ENCODE measurements around the gene CSTF1.

CSTF1 gene

GRCh38 chr20:56414842-56415765 is 22.7 kb downstream of the CSTF1 start:
- H3K36me3 Mint-ChIP-seq (ENCODE audit: insufficient read depth) = peaks cover 9% of the 10 kb centered on the region
- H3K4me1 Mint-ChIP-seq = peaks cover 39% of the 10 kb centered on the region
- H3K4me3 Mint-ChIP-seq = peak overlapping the region; percentile 31
- no peaks in the 10 kb centered on the region for H3K27me3 Mint-ChIP-seq
- no peak for DNase-seq (ENCODE audit: low spot score in 2 of 2)
- H3K27ac Mint-ChIP-seq (ENCODE audit: low read depth) = no peak overlapping the region
- H3K9me3 Mint-ChIP-seq = no peaks in the 10 kb centered on the region
- peak; percentile 34 for ATAC-seq (replicated peaks; ENCODE audit: extremely low read depth, poor library complexity, severe bottlenecking)

- H3K27ac Mint-ChIP-seq (ENCODE audit: low read depth) = peak overlapping the region; percentile 47
- H3K4me3 Mint-ChIP-seq = no peak overlapping the region
Measured at GRCh38 chr20:56417402-56417801, 25.0 kb downstream of the CSTF1 start.

DNA sequence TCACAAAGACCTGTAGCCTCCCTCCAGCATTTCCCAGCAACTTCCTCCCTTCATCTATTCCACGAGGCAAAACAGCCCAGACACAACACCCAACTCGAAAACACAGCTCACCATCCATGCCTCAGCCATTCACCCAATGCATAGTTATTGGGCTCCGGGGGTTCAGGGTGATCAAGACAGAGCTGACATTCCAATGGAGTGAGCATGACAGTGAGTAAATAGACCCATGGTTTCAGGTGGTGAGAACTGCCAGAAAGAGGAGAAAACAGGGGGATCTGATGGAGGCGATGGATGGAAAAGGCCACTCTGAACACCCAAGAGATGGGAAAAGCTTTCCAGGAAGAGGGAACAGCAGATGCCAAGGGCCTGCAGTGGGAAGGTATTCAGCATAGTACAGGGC is 25.5 kb downstream of the CSTF1 start:
- Mint-ChIP-seq H3K27me3 (no peaks in the 10 kb centered on the region), H3K4me1 (peaks cover 31% of the 10 kb centered on the region), H3K9me3 (no peaks in the 10 kb centered on the region), H3K4me3 (peak overlapping the region; percentile 33), H3K27ac (ENCODE audit: low read depth) (peak overlapping the region; percentile 47), H3K36me3 (ENCODE audit: insufficient read depth) (peaks cover 12% of the 10 kb centered on the region)
- DNase-seq (ENCODE audit: low spot score in 2 of 2) = no peak
- ATAC-seq (replicated peaks; ENCODE audit: extremely low read depth, poor library complexity, severe bottlenecking) = no peak

More at GRCh38 chr20:56417402-56417801, 25.0 kb downstream of the CSTF1 start:
- no peaks in the 10 kb centered on the region for H3K9me3 Mint-ChIP-seq
- peaks cover 32% of the 10 kb centered on the region for H3K4me1 Mint-ChIP-seq
- DNase-seq (ENCODE audit: low spot score in 2 of 2) (no peak), ATAC-seq (replicated peaks; ENCODE audit: extremely low read depth, poor library complexity, severe bottlenecking) (no peak)
- no peaks in the 10 kb centered on the region for H3K27me3 Mint-ChIP-seq
- peaks cover 14% of the 10 kb centered on the region for H3K36me3 Mint-ChIP-seq (ENCODE audit: insufficient read depth)

GRCh38 chr20:56418385-56418861 is 26.0 kb downstream of the CSTF1 start:
- peak overlapping the region; percentile 33 for H3K4me3 Mint-ChIP-seq
- H3K36me3 Mint-ChIP-seq (ENCODE audit: insufficient read depth) = peaks cover 12% of the 10 kb centered on the region
- ATAC-seq (replicated peaks; ENCODE audit: extremely low read depth, poor library complexity, severe bottlenecking) (no peak), DNase-seq (ENCODE audit: low spot score in 2 of 2) (no peak)
- no peaks in the 10 kb centered on the region for H3K27me3 Mint-ChIP-seq
- H3K9me3 Mint-ChIP-seq = no peaks in the 10 kb centered on the region
- peak overlapping the region; percentile 47 for H3K27ac Mint-ChIP-seq (ENCODE audit: low read depth)
- peaks cover 31% of the 10 kb centered on the region for H3K4me1 Mint-ChIP-seq

GRCh38 chr20:56420028-56420427 is 27.6 kb downstream of the CSTF1 start:
- ATAC-seq (replicated peaks; ENCODE audit: extremely low read depth, poor library complexity, severe bottlenecking) = no peak
- Mint-ChIP-seq H3K27ac (ENCODE audit: low read depth) (no peak overlapping the region), H3K27me3 (no peaks in the 10 kb centered on the region), H3K36me3 (ENCODE audit: insufficient read depth) (peaks cover 12% of the 10 kb centered on the region), H3K9me3 (no peaks in the 10 kb centered on the region), H3K4me1 (peaks cover 23% of the 10 kb centered on the region), H3K4me3 (no peak overlapping the region)
- DNase-seq (ENCODE audit: low spot score in 2 of 2) = no peak

GRCh38 chr20:56420940-56421688 is 28.7 kb downstream of the CSTF1 start:
- ATAC-seq (replicated peaks; ENCODE audit: extremely low read depth, poor library complexity, severe bottlenecking) (no peak), DNase-seq (ENCODE audit: low spot score in 2 of 2) (no peak)
- Mint-ChIP-seq H3K4me1 (peaks cover 22% of the 10 kb centered on the region), H3K9me3 (no peaks in the 10 kb centered on the region), H3K36me3 (ENCODE audit: insufficient read depth) (peaks cover 12% of the 10 kb centered on the region), H3K27ac (ENCODE audit: low read depth) (peak overlapping the region; percentile 49), H3K4me3 (no peak overlapping the region), H3K27me3 (no peaks in the 10 kb centered on the region)

- peak overlapping the region; percentile 27 for H3K4me3 Mint-ChIP-seq
- H3K27me3 Mint-ChIP-seq = no peaks in the 10 kb centered on the region
- ATAC-seq (replicated peaks; ENCODE audit: extremely low read depth, poor library complexity, severe bottlenecking) = no peak
- H3K27ac Mint-ChIP-seq (ENCODE audit: low read depth) = no peak overlapping the region
- peaks cover 19% of the 10 kb centered on the region for H3K4me1 Mint-ChIP-seq
- H3K9me3 Mint-ChIP-seq = no peaks in the 10 kb centered on the region
- peaks cover 12% of the 10 kb centered on the region for H3K36me3 Mint-ChIP-seq (ENCODE audit: insufficient read depth)
- DNase-seq (ENCODE audit: low spot score in 2 of 2) = no peak
Measured at GRCh38 chr20:56422076-56422823, 29.8 kb downstream of the CSTF1 start.

- ATAC-seq (replicated peaks; ENCODE audit: extremely low read depth, poor library complexity, severe bottlenecking) = no peak
- no peak for DNase-seq (ENCODE audit: low spot score in 2 of 2)
- H3K27ac Mint-ChIP-seq (ENCODE audit: low read depth) = no peak overlapping the region
- H3K4me3 Mint-ChIP-seq = no peak overlapping the region
- peaks cover 12% of the 10 kb centered on the region for H3K36me3 Mint-ChIP-seq (ENCODE audit: insufficient read depth)
- H3K9me3 Mint-ChIP-seq = no peaks in the 10 kb centered on the region
- no peaks in the 10 kb centered on the region for H3K27me3 Mint-ChIP-seq
- peaks cover 15% of the 10 kb centered on the region for H3K4me1 Mint-ChIP-seq
Measured at GRCh38 chr20:56422824-56423189, 30.4 kb downstream of the CSTF1 start.

- Mint-ChIP-seq H3K4me3 (no peak overlapping the region), H3K4me1 (peaks cover 15% of the 10 kb centered on the region), H3K36me3 (ENCODE audit: insufficient read depth) (peaks cover 10% of the 10 kb centered on the region), H3K27ac (ENCODE audit: low read depth) (no peak overlapping the region), H3K27me3 (no peaks in the 10 kb centered on the region), H3K9me3 (no peaks in the 10 kb centered on the region)
- DNase-seq (ENCODE audit: low spot score in 2 of 2) (no peak), ATAC-seq (replicated peaks; ENCODE audit: extremely low read depth, poor library complexity, severe bottlenecking) (no peak)
Measured at GRCh38 chr20:56423211-56423610, 30.8 kb downstream of the CSTF1 start.

- DNase-seq (ENCODE audit: low spot score in 2 of 2) (no peak), ATAC-seq (replicated peaks; ENCODE audit: extremely low read depth, poor library complexity, severe bottlenecking) (no peak)
- H3K36me3 Mint-ChIP-seq (ENCODE audit: insufficient read depth) = peaks cover 10% of the 10 kb centered on the region
- H3K4me3 Mint-ChIP-seq = no peak overlapping the region
- H3K27ac Mint-ChIP-seq (ENCODE audit: low read depth) = no peak overlapping the region
- no peaks in the 10 kb centered on the region for H3K27me3 Mint-ChIP-seq
- H3K9me3 Mint-ChIP-seq = no peaks in the 10 kb centered on the region
- peaks cover 20% of the 10 kb centered on the region for H3K4me1 Mint-ChIP-seq
Measured at GRCh38 chr20:56423886-56424285, 31.4 kb downstream of the CSTF1 start.

DNA sequence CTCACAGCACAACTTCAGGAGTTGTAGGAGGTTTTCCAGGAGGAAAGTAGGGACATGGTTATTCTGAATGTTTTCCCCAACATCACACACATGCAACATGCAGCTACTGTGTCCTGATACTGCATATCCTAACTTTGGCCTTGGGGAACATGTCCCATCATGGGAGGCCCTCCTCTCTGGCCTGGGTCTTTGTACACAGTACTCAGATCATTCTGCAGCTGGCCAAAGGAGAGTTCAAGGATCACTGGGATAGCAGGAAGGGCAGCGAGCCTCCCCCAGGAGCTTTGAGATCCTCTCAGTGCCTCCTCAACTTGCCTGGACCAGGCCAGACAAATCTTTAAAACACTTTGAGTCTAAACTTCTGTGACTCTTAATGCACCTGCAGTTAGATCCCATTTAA is 32.5 kb downstream of the CSTF1 start:
- Mint-ChIP-seq H3K36me3 (ENCODE audit: insufficient read depth) (peaks cover 8% of the 10 kb centered on the region), H3K4me3 (no peak overlapping the region), H3K9me3 (no peaks in the 10 kb centered on the region), H3K27ac (ENCODE audit: low read depth) (no peak overlapping the region), H3K4me1 (peaks cover 30% of the 10 kb centered on the region), H3K27me3 (no peaks in the 10 kb centered on the region)
- DNase-seq (ENCODE audit: low spot score in 2 of 2) (no peak), ATAC-seq (replicated peaks; ENCODE audit: extremely low read depth, poor library complexity, severe bottlenecking) (no peak)

- H3K4me1 Mint-ChIP-seq = peaks cover 36% of the 10 kb centered on the region
- no peak for DNase-seq (ENCODE audit: low spot score in 2 of 2)
- no peak overlapping the region for H3K4me3 Mint-ChIP-seq
Measured at GRCh38 chr20:56426026-56426425, 33.6 kb downstream of the CSTF1 start.

More at GRCh38 chr20:56426026-56426425, 33.6 kb downstream of the CSTF1 start:
- Mint-ChIP-seq H3K36me3 (ENCODE audit: insufficient read depth) (peaks cover 6% of the 10 kb centered on the region), H3K27ac (ENCODE audit: low read depth) (no peak overlapping the region), H3K9me3 (no peaks in the 10 kb centered on the region), H3K27me3 (no peaks in the 10 kb centered on the region)
- ATAC-seq (replicated peaks; ENCODE audit: extremely low read depth, poor library complexity, severe bottlenecking) = no peak
